GM12878 (cell line): Measurements from ENCODE around the gene PORCN. TPM values are rescaled to one million over a fixed set of nuclear protein-coding genes. Genes with fewer than 3 reads are reported as not detected.

Source experiments
- ATAC-seq: fragments of 200-7000 bp; cut with Tn5 transposase; 3 replicates; pipeline ENCODE4 v1.9.1; 2020; ENCODE audit warnings: mild to moderate bottlenecking, moderate library complexity
- BruUV-seq: library from RNA; stranded (reverse); fragments of 400-500 nt; replicated peaks from 2 replicates; lab custom pipeline; 2021; lab: Mats Ljungman, UMichigan
- CTCF ChIA-PET: fragments of 300-600 bp; sonication (Branson Sonifier 250); formaldehyde crosslinking; extraction: SDS; loops from one replicate; lab custom pipeline; 2021; ENCODE audit warnings: inconsistent platforms; lab: Yijun Ruan, JAX
- POLR2A ChIA-PET: fragments of 350-600 bp; formaldehyde crosslinking; extraction: SDS; loops from one replicate; lab custom pipeline; 2021; ENCODE audit warnings: inconsistent platforms; lab: Charles Lee
- RAD21 ChIA-PET: fragments of 300-600 bp; sonication (Branson Sonifier 250); formaldehyde crosslinking; loops from one replicate; lab custom pipeline; 2023; ENCODE audit warnings: antibody characterized with exemption; ENCODE audit not compliant: unreplicated experiment; lab: Charles Lee
- SMC1A ChIA-PET: fragments of 300-600 bp; sonication (Branson Sonifier 250); formaldehyde crosslinking; loops from one replicate; lab custom pipeline; 2023; ENCODE audit not compliant: unreplicated experiment, uncharacterized antibody; lab: Charles Lee
- DNase-seq: peaks from one replicate; pipeline ENCODE4 v3.0.0-alpha.2; 2011; ENCODE audit warnings: low read depth, low spot score
- FAIRE-seq: peaks from 3 replicates; lab custom pipeline; 2011; peaks lifted over from hg19 to GRCh38; lab: Jason Lieb, UNC
- H2AFZ ChIP-seq: 2 replicates; pipeline ENCODE4 v1.6.0; 2011; ENCODE audit warnings: low read depth, low read length, control low read depth; ENCODE audit not compliant: control insufficient read depth
- H3K27ac ChIP-seq: 2 replicates; pipeline ENCODE4 v1.5.1; 2011; ENCODE audit warnings: control low read depth; ENCODE audit not compliant: control insufficient read depth, insufficient read depth
- H3K27me3 ChIP-seq, 2 experiments: replicated peaks in 1 of 2; 2 replicates each; pipeline versions ENCODE4 v1.6.0 to v1.6.1; 2011; ENCODE audit warnings: low read length in 1 of 2; ENCODE audit not compliant: control insufficient read depth in 2 of 2, insufficient read depth in 2 of 2
- H3K36me3 ChIP-seq, 2 experiments: 2 replicates each; pipeline ENCODE4 v1.5.1; 2011; ENCODE audit warnings: low read length in 1 of 2; ENCODE audit not compliant: control insufficient read depth in 2 of 2, insufficient read depth in 2 of 2
- H3K4me1 ChIP-seq: 2 replicates; pipeline ENCODE4 v1.6.1; 2011; ENCODE audit warnings: mild to moderate bottlenecking, low read length, moderate library complexity, mixed read lengths; ENCODE audit not compliant: control insufficient read depth, insufficient read depth
- H3K4me2 ChIP-seq: 2 replicates; pipeline ENCODE4 v1.6.0; 2011; ENCODE audit warnings: control low read depth; ENCODE audit not compliant: control insufficient read depth, insufficient read depth
- H3K4me3 ChIP-seq: fragments of 200-600 bp; sonication (generic); 2 replicates; pipeline ENCODE4 v1.5.1; 2016
- H3K79me2 ChIP-seq: 2 replicates; pipeline ENCODE4 v1.6.0; 2011; ENCODE audit warnings: low read length; ENCODE audit not compliant: control insufficient read depth, insufficient read depth
- H3K9ac ChIP-seq: 2 replicates; pipeline ENCODE4 v1.8.0; 2011; ENCODE audit warnings: low read length, control low read depth, mixed read lengths; ENCODE audit not compliant: control insufficient read depth, insufficient read depth
- H3K9me3 ChIP-seq: replicated peaks from 3 replicates; pipeline ENCODE4 v1.5.1; 2011; ENCODE audit warnings: mild to moderate bottlenecking, low read length; ENCODE audit not compliant: control insufficient read depth, insufficient read depth
- H4K20me1 ChIP-seq: 2 replicates; pipeline ENCODE4 v1.6.0; 2011; ENCODE audit not compliant: control insufficient read depth, insufficient read depth
- CBX5 ChIP-seq: sonication (generic); IDR thresholded peaks from 2 replicates; pipeline ENCODE4 v1.6.1; 2016; ENCODE audit warnings: low read depth, moderate library complexity, mild to moderate bottlenecking, inconsistent platforms
- CHD2 ChIP-seq: IDR thresholded peaks from 2 replicates; pipeline ENCODE4 v1.6.1; 2011; ENCODE audit warnings: low read depth, low read length, improper control_type of control experiment, borderline replicate concordance
- CHD4 ChIP-seq: fragments of 200-600 bp; sonication (generic); IDR thresholded peaks from 2 replicates; pipeline ENCODE4 v1.6.1; 2016; ENCODE audit warnings: mild to moderate bottlenecking
- NRF1 ChIP-seq: conservative IDR thresholded peaks from 2 replicates; pipeline ENCODE4 v1.6.1; 2011; ENCODE audit warnings: mild to moderate bottlenecking, low read depth, low read length, improper control_type of control experiment
- RBBP5 ChIP-seq: fragments of 200-600 bp; sonication (generic); conservative IDR thresholded peaks from 2 replicates; pipeline ENCODE4 v1.6.1; 2016
- RELA ChIP-seq: fragments of 450-650 bp; IDR thresholded peaks from 2 replicates; pipeline ENCODE4 v1.8.0; 2014; ENCODE audit warnings: borderline replicate concordance; ENCODE audit not compliant: partially characterized antibody
- REST ChIP-seq: IDR thresholded peaks from 2 replicates; pipeline ENCODE4 v1.6.1; 2012; ENCODE audit warnings: mild to moderate bottlenecking, low read depth, low read length
- SIN3A ChIP-seq: IDR thresholded peaks from 2 replicates; pipeline ENCODE4 v1.6.1; 2012; ENCODE audit warnings: low read depth, low read length, improper control_type of control experiment
- SPI1 ChIP-seq: IDR thresholded peaks from 2 replicates; pipeline ENCODE4 v1.6.1; 2011; ENCODE audit warnings: low read depth, mild to moderate bottlenecking, low read length, moderate library complexity, borderline replicate concordance; ENCODE audit not compliant: insufficient read depth
- SREBF2 ChIP-seq: IDR thresholded peaks from 2 replicates; pipeline ENCODE4 v1.6.1; 2012; ENCODE audit warnings: mild to moderate bottlenecking, low read length
- SRF ChIP-seq, 2 experiments: IDR thresholded peaks; 2 replicates each; pipeline ENCODE4 v1.6.1; 2011; ENCODE audit warnings: low read depth in 2 of 2, low read length in 2 of 2, mild to moderate bottlenecking in 1 of 2, moderate library complexity in 1 of 2
- TAF1 ChIP-seq: IDR thresholded peaks from 2 replicates; pipeline ENCODE4 v1.6.1; 2011; ENCODE audit warnings: mild to moderate bottlenecking, low read depth, low read length, borderline replicate concordance
- ZBTB11 ChIP-seq: fragments of 450-650 bp; formaldehyde crosslinking; IDR thresholded peaks from 2 replicates; pipeline ENCODE4 v1.5.0; 2022; ENCODE audit warnings: mild to moderate bottlenecking, missing genetic modification characterization
- ZNF217 ChIP-seq: fragments of 450-650 bp; IDR thresholded peaks from 2 replicates; pipeline ENCODE4 v1.6.1; 2017; ENCODE audit warnings: antibody characterized with exemption, mild to moderate bottlenecking
- WGBS: methylation state at CpG from one replicate; pipeline ENCODE4 v1.1.6; 2016; ENCODE audit warnings: low lambda C conversion rate; ENCODE audit not compliant: insufficient replicate concordance, insufficient coverage; ENCODE audit errors: missing lambda C conversion rate; 5-methylcytosine and 5-hydroxymethylcytosine counted together
- in situ Hi-C: fragments of 300-500 bp; cut with MboI; formaldehyde crosslinking; loops from 9 replicates; pipeline ENCODE4 v1.14.3; 2018; ENCODE audit warnings: mixed read lengths
- intact Hi-C: fragments of 100-400 bp; cut with micrococcal nuclease; formaldehyde crosslinking; loops from one replicate; pipeline ENCODE4 v1.14.2; 2022; ENCODE audit not compliant: unreplicated experiment
- polyA plus RNA-seq, 11 experiments: library from polyadenylated mRNA; depleted of rRNA in 4 of 11; unstranded in 6 of 11; stranded (reverse) in 5 of 11; fragments of >200 nt; fragmentation: Nextera tagmentation in 4 of 11; fragmentation: Illumina TruSeq in 1 of 11; extraction: Ambion mirVana in 4 of 11; extraction: Trizol in 1 of 11; gene quantifications; 1 replicate in 1 of 11; 2 replicates in 10 of 11; pipeline versions ENCODE4 v1.2.1 to v1.2.3, GENCODE V29; 2011 to 2016; ENCODE audit warnings: inconsistent platforms in 2 of 11, missing spikeins in 2 of 11, low read depth in 1 of 11
- total RNA-seq, 4 experiments: library from RNA; depleted of rRNA in 3 of 4; stranded (reverse); fragments of >200 nt in 3 of 4; fragmentation: Illumina TruSeq in 1 of 4; extraction: Trizol in 1 of 4; gene quantifications; 2 replicates each; pipeline versions ENCODE4 v1.2.1 to v1.2.3, GENCODE V29; 2013 to 2021

PORCN gene
- total and polyA plus RNA-seq, 10 of the 15 experiments (the other 5 are each of a cell fraction or from before 2014, with no cell fraction given): 0.27 to 21.0 (median 14.1) TPM

- TF ChIP-seq TAF1 (no peak), CHD2 (no peak), CHD4 (no peak)
These were observed 21.9 kb downstream of the PORCN start (continued) for GRCh38 chrX:48530736-48531135.

GRCh38 chrX:48531358-48531959, 22.7 kb downstream of the PORCN start:
- H4K20me1 ChIP-seq: no peaks in the 10 kb centered on the region
- H2AFZ ChIP-seq: no peak overlapping the region
- H3K27ac ChIP-seq: no peak overlapping the region
- FAIRE-seq (no peak), ATAC-seq (no peak), DNase-seq (no peak)
- 57% methylated on average over 4 of the region's 5 CpGs for WGBS
- no peaks in the 10 kb centered on the region for H3K27me3 ChIP-seq
- SMC1A ChIA-PET: interaction anchor here (0.8 kb wide), 1 partner anchor 8 kb away, joined by 3 read pairs; no protein-coding TSS in a partner anchor
- H3K9me3 ChIP-seq: no peaks in the 10 kb centered on the region
- in situ Hi-C loops: no loop called here
- peaks cover 0 to 4% of the 10 kb centered on the region in 2 experiments for H3K36me3 ChIP-seq
- CTCF ChIA-PET: no interaction called here
- no peak overlapping the region for H3K4me3 ChIP-seq
- RAD21 ChIA-PET: no interaction called here
- H3K9ac ChIP-seq: no peak overlapping the region
- no peaks in the 10 kb centered on the region for H3K4me1 ChIP-seq
- POLR2A ChIA-PET: no interaction called here
- intact Hi-C loops: no loop called here
- no TSS peak for BruUV-seq
- H3K4me2 ChIP-seq: no peak overlapping the region
- H3K79me2 ChIP-seq: no peaks in the 10 kb centered on the region
- TF ChIP-seq NRF1: no peak
- TF ChIP-seq RELA: no peak
- no peak for TF ChIP-seq SREBF2
- TF ChIP-seq SRF (IDR thresholded peaks at IDR 0.05; ENCODE audit: low read depth in 2 of 2, low read length in 2 of 2): no peak
- TF ChIP-seq ZNF217: no peak
- no peak for TF ChIP-seq REST
- TF ChIP-seq SIN3A: no peak
- TF ChIP-seq RBBP5: no peak
- TF ChIP-seq SPI1: no peak
- no peak for TF ChIP-seq ZBTB11 (CRISPR knock-in tag)
- TF ChIP-seq CBX5: no peak
